OCI-LY3 (cell line): ENCODE results near the gene OR2T27.

Source experiments
- H2AFZ ChIP-seq: fragments of 200-600, 300-600 bp; shearing (Covaris generic); 2 replicates; pipeline ENCODE4 v1.6.0; 2014; ENCODE audit warnings: antibody characterized with exemption, low read depth, low read length
- H3K27ac ChIP-seq: fragments of 200-600, 300-600 bp; sonication (generic); 2 replicates; pipeline ENCODE4 v1.5.1; 2014; ENCODE audit warnings: mild to moderate bottlenecking, low read length, moderate library complexity, mixed read lengths
- H3K27me3 ChIP-seq: fragments of 200-600, 300-600 bp; sonication (generic); 2 replicates; pipeline ENCODE4 v1.6.1; 2014; ENCODE audit warnings: low read depth, low read length, mixed read lengths
- H3K36me3 ChIP-seq: fragments of 200-600, 300-600 bp; sonication (generic); replicated peaks from 2 replicates; pipeline ENCODE3; 2014; ENCODE audit warnings: low read depth, low read length, mixed read lengths
- H3K4me1 ChIP-seq: fragments of 300-600, 200-600 bp; sonication (generic); 2 replicates; pipeline ENCODE4 v1.6.1; 2014; ENCODE audit warnings: low read length, mixed read lengths
- H3K4me2 ChIP-seq: fragments of 200-600, 300-600 bp; sonication (generic); 2 replicates; pipeline ENCODE4 v1.6.1; 2014; ENCODE audit warnings: low read length, mixed read lengths
- H3K4me3 ChIP-seq: fragments of 300-600, 200-600 bp; sonication (generic); 2 replicates; pipeline ENCODE4 v1.5.1; 2014; ENCODE audit warnings: antibody characterized with exemption, mild to moderate bottlenecking, low read length, moderate library complexity
- H3K79me2 ChIP-seq: fragments of 300-600, 200-600 bp; shearing (Covaris generic); 2 replicates; pipeline ENCODE4 v1.6.1; 2014; ENCODE audit warnings: mild to moderate bottlenecking, low read length, mixed read lengths
- H3K9ac ChIP-seq: fragments of 300-600, 200-600 bp; shearing (Covaris generic); 2 replicates; pipeline ENCODE4 v1.6.0; 2014; ENCODE audit warnings: mild to moderate bottlenecking, low read length, moderate library complexity
- H3K9me3 ChIP-seq: fragments of 200-600, 300-600 bp; shearing (Covaris generic); 2 replicates; pipeline ENCODE4 v1.6.1; 2014; ENCODE audit warnings: low read length, mixed read lengths; ENCODE audit not compliant: insufficient read depth
- H4K20me1 ChIP-seq: fragments of 200-600, 300-600 bp; sonication (generic); 2 replicates; pipeline ENCODE4 v1.6.1; 2016; ENCODE audit warnings: low read length, mixed read lengths; ENCODE audit not compliant: insufficient read depth
- EZH2phosphoT487 ChIP-seq: fragments of 200-600 bp; shearing (Covaris generic); IDR thresholded peaks from 2 replicates; pipeline ENCODE4 v1.6.1; 2018; ENCODE audit warnings: antibody characterized with exemption, mixed run types, low read depth
- TF ChIP-seq, protein P1 (sequence below): fragments of 200-600, 300-600 bp; sonication (generic); IDR thresholded peaks from 2 replicates; pipeline ENCODE4 v1.5.1; 2014; ENCODE audit warnings: antibody characterized with exemption, low read length, low read depth

OR2T27 gene

DNA sequence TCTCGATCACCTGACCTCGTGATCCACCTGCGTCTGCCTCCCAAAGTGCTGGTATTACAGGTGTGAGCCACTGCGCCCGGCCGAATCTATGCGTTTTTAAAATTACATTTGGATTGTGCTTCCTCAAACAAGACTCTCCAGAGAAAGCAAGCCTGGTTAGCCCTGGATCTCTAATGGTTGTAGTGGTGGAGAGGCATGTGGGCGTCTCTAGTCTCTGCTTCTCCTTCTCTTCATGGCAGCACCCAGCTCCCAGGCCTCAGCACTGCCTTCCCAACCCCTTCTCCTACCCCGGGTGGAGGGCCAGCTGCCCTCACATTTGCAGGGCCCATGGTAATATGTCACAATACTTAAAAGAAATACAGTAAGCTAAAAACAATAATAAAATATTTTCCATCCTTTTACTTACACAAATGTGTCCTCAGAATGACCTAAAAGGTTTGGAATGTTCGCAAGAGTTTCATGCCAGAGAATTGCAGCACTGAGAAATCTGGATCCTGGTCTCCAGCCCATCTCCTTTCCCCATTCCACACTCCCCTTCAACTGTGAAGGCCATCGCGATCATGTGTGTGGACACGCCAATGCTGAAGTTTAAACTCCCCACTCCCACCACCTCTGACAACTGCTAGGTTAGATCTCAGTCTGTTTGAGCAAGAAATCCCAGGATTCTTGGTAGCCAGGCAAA is 40.3 kb upstream of the OR2T27 start:
- no peaks in the 10 kb centered on the region for H3K36me3 ChIP-seq
- H3K27ac ChIP-seq: no peak overlapping the region
- no peak overlapping the region for H2AFZ ChIP-seq
- H3K9me3 ChIP-seq: no peaks in the 10 kb centered on the region
- no peaks in the 10 kb centered on the region for H3K79me2 ChIP-seq
- TF ChIP-seq, protein P1, sequence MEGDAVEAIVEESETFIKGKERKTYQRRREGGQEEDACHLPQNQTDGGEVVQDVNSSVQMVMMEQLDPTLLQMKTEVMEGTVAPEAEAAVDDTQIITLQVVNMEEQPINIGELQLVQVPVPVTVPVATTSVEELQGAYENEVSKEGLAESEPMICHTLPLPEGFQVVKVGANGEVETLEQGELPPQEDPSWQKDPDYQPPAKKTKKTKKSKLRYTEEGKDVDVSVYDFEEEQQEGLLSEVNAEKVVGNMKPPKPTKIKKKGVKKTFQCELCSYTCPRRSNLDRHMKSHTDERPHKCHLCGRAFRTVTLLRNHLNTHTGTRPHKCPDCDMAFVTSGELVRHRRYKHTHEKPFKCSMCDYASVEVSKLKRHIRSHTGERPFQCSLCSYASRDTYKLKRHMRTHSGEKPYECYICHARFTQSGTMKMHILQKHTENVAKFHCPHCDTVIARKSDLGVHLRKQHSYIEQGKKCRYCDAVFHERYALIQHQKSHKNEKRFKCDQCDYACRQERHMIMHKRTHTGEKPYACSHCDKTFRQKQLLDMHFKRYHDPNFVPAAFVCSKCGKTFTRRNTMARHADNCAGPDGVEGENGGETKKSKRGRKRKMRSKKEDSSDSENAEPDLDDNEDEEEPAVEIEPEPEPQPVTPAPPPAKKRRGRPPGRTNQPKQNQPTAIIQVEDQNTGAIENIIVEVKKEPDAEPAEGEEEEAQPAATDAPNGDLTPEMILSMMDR: no peak
- TF ChIP-seq EZH2phosphoT487: no peak
- no peak overlapping the region for H3K4me3 ChIP-seq
- H3K4me1 ChIP-seq: no peaks in the 10 kb centered on the region
- H4K20me1 ChIP-seq: no peaks in the 10 kb centered on the region
- no peak overlapping the region for H3K4me2 ChIP-seq
- no peak overlapping the region for H3K9ac ChIP-seq
- H3K27me3 ChIP-seq: peaks cover 20% of the 10 kb centered on the region

DNA sequence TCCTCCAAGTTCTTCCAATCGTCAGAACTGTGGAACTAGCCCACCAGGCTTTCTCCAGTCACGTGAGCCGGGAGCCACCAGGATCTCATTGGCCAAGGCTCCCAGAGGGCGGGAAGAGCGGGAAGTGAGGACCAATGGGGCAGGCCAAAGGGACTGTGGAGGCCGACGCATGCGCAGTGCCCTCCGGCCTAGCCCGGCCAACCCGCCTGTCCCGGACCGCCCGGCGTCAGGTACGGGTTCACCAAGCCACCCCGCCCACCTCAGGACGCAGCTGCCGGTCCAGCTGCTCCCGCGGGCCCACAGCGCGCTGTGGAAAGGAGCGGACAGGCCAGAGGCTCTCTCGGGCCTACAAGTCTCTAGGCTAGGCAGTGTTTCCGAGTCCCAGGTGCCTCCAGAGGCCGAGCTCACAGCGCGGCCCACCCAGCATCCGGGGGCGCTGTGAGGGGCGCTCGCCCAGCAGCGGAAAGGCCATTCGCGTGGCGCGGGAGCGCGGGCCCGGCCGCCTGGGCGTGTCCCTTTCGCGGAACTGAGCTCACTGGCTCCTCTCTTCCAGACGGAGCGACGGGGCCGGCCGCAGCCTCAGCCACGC is 36.3 kb upstream of the OR2T27 start:
- Histone ChIP-seq H3K36me3 (peaks cover 2% of the 10 kb centered on the region), H3K4me2 (no peak overlapping the region), H4K20me1 (no peaks in the 10 kb centered on the region), H3K9me3 (peaks cover 3% of the 10 kb centered on the region), H3K27me3 (no peaks in the 10 kb centered on the region), H3K79me2 (no peaks in the 10 kb centered on the region), H3K9ac (no peak overlapping the region), H3K27ac (no peak overlapping the region), H2AFZ (no peak overlapping the region), H3K4me3 (no peak overlapping the region), H3K4me1 (peaks cover 28% of the 10 kb centered on the region)
- TF ChIP-seq, protein P1: no peak
- no peak for TF ChIP-seq EZH2phosphoT487

DNA sequence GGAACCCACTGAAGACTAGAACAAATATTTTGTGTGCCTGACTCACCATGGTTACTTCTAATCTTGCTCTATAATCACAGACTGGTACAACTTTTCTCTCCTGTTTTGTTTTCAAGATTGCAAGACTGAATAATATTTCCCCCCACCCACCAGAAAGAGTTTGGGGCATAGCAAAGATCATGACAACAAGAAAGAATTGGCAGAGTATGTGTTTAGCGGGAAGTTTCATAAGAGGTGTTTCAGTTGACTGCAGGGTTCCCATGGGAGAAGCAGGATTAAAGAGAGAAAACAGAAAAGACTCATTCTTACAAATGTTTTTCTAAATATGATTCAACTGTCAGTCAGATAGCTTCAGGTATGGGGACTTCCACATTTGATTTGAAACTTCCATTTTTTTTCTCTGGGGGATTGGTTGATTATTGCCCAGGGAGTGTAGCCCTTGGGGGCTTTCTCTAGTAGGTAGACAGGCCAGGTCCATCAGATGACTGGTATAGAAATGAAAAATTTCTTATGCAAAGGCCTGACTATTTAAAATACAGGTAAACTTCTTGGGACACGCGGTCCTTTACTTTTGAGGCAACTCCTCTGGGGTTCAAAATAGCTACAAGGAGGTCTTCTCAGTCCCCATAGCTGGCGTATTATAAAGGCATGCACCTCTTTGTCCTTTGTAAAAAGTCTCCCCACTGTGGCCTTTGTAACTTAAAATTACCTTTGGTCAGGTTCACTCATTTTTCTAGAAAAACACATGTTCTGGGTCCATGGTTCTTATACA is 33.4 kb upstream of the OR2T27 start:
- no peak overlapping the region; the same call in 1 of the 2 replicates for H3K4me3 ChIP-seq
- no peak overlapping the region for H3K9ac ChIP-seq
- H3K79me2 ChIP-seq: no peaks in the 10 kb centered on the region
- H3K36me3 ChIP-seq: peaks cover 2% of the 10 kb centered on the region
- no peaks in the 10 kb centered on the region for H3K27me3 ChIP-seq
- peaks cover 35% of the 10 kb centered on the region for H3K4me1 ChIP-seq
- H2AFZ ChIP-seq: no peak overlapping the region
- peak overlapping the region; percentile 14; the same call in 1 of the 2 replicates for H3K27ac ChIP-seq
- no peaks in the 10 kb centered on the region for H4K20me1 ChIP-seq
- TF ChIP-seq, protein P1: no peak
- TF ChIP-seq EZH2phosphoT487: no peak
- H3K4me2 ChIP-seq: peak overlapping the region; percentile 50
- H3K9me3 ChIP-seq: peaks cover 3% of the 10 kb centered on the region

DNA sequence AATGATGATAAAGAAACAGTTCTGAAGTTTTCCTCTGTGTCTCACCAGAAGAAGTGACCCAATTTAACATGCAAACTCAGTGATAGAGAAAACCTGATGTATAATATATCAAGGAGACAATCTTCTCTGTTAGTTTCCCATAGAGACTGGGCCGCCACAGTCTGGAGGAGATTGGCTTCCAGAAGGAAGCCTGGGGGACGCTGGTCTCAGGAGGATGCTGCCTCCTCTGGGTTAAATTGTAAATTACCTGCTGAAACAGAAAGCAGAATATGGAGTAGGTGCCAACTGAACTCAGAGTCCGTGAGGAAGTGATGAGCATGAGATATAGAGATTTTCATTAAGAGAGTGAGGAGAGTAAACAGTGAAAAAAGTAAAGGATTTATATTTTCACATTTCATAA is 31.5 kb upstream of the OR2T27 start:
- H3K27ac ChIP-seq: no peak overlapping the region
- peaks cover 35% of the 10 kb centered on the region for H3K4me1 ChIP-seq
- no peaks in the 10 kb centered on the region for H3K79me2 ChIP-seq
- no peak overlapping the region for H2AFZ ChIP-seq
- no peaks in the 10 kb centered on the region for H4K20me1 ChIP-seq
- TF ChIP-seq EZH2phosphoT487: no peak
- TF ChIP-seq, protein P1: peak; percentile 90
- peak overlapping the region; percentile 39 for H3K4me2 ChIP-seq
- H3K36me3 ChIP-seq: peaks cover 2% of the 10 kb centered on the region
- H3K9me3 ChIP-seq: peaks cover 3% of the 10 kb centered on the region
- H3K4me3 ChIP-seq: peak overlapping the region; percentile 1; the same call in 1 of the 2 replicates
- no peak overlapping the region for H3K9ac ChIP-seq
- 0 out of 2 replicates have a peak, but pooled peaks cover under 1% of the 10 kb centered on the region for H3K27me3 ChIP-seq
